ENCODE results near the gene RAB6B. TPM values are rescaled to one million over a fixed set of nuclear protein-coding genes. Genes with fewer than 3 reads are reported as not detected.

The RAB6B gene
- total and polyA plus RNA-seq, 2 of the 8 experiments (the other 6 are each of a cell fraction or from before 2014, with no cell fraction given): 7.9 to 15.6 TPM

GRCh38 chr3:133831966-133832801 is 63.5 kb downstream of the RAB6B start:
- H4K8ac ChIP-seq (ENCODE audit: extremely low read depth, insufficient read depth, low read length): 0 out of 2 replicates have a peak overlapping the region, but pooled peaks have one; percentile 29
- peak in 1 of 2 experiments; percentile 42 for DNase-seq (ENCODE audit: low read depth in 1 of 2, low spot score in 2 of 2)
- no peaks in the 10 kb centered on the region for H3K79me2 ChIP-seq (ENCODE audit: control insufficient read depth in 1 of 2, insufficient read depth in 2 of 2, low read length in 2 of 2)
- H3K36me3 ChIP-seq (ENCODE audit: control insufficient read depth in 2 of 4, insufficient read depth in 4 of 4, low read length in 3 of 4): no peaks in the 10 kb centered on the region; a peak in 1 of 8 replicates
- no peak overlapping the region for H3K27ac ChIP-seq (ENCODE audit: low read depth, low read length)
- no peaks in the 10 kb centered on the region for H3K27me3 ChIP-seq (replicated peaks in 1 of 4; ENCODE audit: control insufficient read depth in 3 of 4, extremely low read depth in 1 of 4, insufficient read depth in 3 of 4, low read length in 3 of 4)
- H4K5ac ChIP-seq (ENCODE audit: insufficient read length, low read depth, low read length): no peak overlapping the region
- peaks cover 0 to 1% of the 10 kb centered on the region in 2 experiments for H4K20me1 ChIP-seq (replicated peaks in 1 of 2; ENCODE audit: control insufficient read depth in 1 of 2, insufficient read depth in 2 of 2, low read length in 2 of 2)
- no peak overlapping the region for H3K9ac ChIP-seq (replicated peaks in 1 of 4; ENCODE audit: extremely low read depth in 1 of 4, low read depth in 3 of 4, low read length in 3 of 4)
- 73% methylated on average over 13 of the region's 13 CpGs; no CpG with 5 or more reads in 1 of the 2 experiments for WGBS, 2 experiments (ENCODE audit: extremely low coverage in 1 of 2, insufficient coverage in 1 of 2, insufficient read length in 1 of 2, insufficient replicate concordance in 2 of 2, low coverage in 1 of 2, low lambda C conversion rate in 2 of 2, missing lambda C conversion rate in 1 of 2)
- H2BK20ac ChIP-seq (ENCODE audit: low read length): no peak overlapping the region
- H3K9me3 ChIP-seq (ENCODE audit: insufficient read depth in 2 of 2, low read depth in 1 of 2, low read length in 1 of 2): no peaks in the 10 kb centered on the region
- FAIRE-seq: no peak
- no peak overlapping the region for H4K91ac ChIP-seq (replicated peaks; ENCODE audit: insufficient read length, low read length)
- H3K4me1 ChIP-seq (replicated peaks in 1 of 4; ENCODE audit: control insufficient read depth in 3 of 4, insufficient read depth in 4 of 4, low read length in 3 of 4): no peaks in the 10 kb centered on the region
- H2AFZ ChIP-seq (ENCODE audit: low read length): no peak overlapping the region
- H2AK5ac ChIP-seq (ENCODE audit: low read depth, low read length): no peak overlapping the region
- no peak overlapping the region for H3K18ac ChIP-seq (ENCODE audit: extremely low read depth, low read length)
- H3K79me1 ChIP-seq (ENCODE audit: low read depth, low read length): no peaks in the 10 kb centered on the region
- H2BK120ac ChIP-seq (replicated peaks; ENCODE audit: low read depth, low read length): no peak overlapping the region
- no peak overlapping the region for H3K56ac ChIP-seq (replicated peaks; ENCODE audit: insufficient read length, low read depth, low read length)
- H3K23ac ChIP-seq (ENCODE audit: insufficient read length): no peak overlapping the region
- no peak overlapping the region for H3K4me2 ChIP-seq (ENCODE audit: insufficient read depth in 1 of 2, low read depth in 2 of 2, low read length in 2 of 2)
- no peak overlapping the region for H3K4ac ChIP-seq (replicated peaks; ENCODE audit: insufficient read length, low read depth, low read length)
- no peak overlapping the region for H3K4me3 ChIP-seq (ENCODE audit: extremely low read depth in 1 of 4, insufficient read depth in 2 of 4, low read depth in 3 of 4, low read length in 4 of 4)
- no peak overlapping the region for H3K14ac ChIP-seq (ENCODE audit: insufficient read length)
- H2BK15ac ChIP-seq (ENCODE audit: low read length): no peak overlapping the region
- no peak overlapping the region for H2BK12ac ChIP-seq (ENCODE audit: low read depth, low read length)
- peaks cover 4% of the 10 kb centered on the region; the same call in 1 of the 2 replicates for H3K23me2 ChIP-seq (ENCODE audit: low read depth, low read length)
- POLR2A ChIA-PET (ENCODE audit: partially characterized antibody): interaction anchor here (0.5 to 1.9 kb wide), 3 partner anchors 9 to 417 kb away, joined by 3 to 7 read pairs (median 4); no protein-coding TSS in a partner anchor
- H2BK5ac ChIP-seq (ENCODE audit: low read depth, low read length): no peak overlapping the region
- CTCF ChIA-PET (ENCODE audit: partially characterized antibody): interaction anchor here (0.5 to 7.9 kb wide), 26 partner anchors 9 to 282 kb away, joined by 3 to 75 read pairs (median 4); no protein-coding TSS in a partner anchor
- TF ChIP-seq ZNF274 (IDR thresholded peaks at IDR 0.05; ENCODE audit: borderline replicate concordance, extremely low read depth, low read length): no peak
- TF ChIP-seq CEBPB (IDR thresholded peaks at IDR 0.05; ENCODE audit: low read depth, low read length): no peak
- TF ChIP-seq POU5F1 (IDR thresholded peaks at IDR 0.05; ENCODE audit: low read depth, low read length): no peak
- TF ChIP-seq RBBP5 (IDR thresholded peaks at IDR 0.05; ENCODE audit: borderline replicate concordance, low read depth, low read length): no peak
- TF ChIP-seq JUND (IDR thresholded peaks at IDR 0.05; ENCODE audit: low read length): no peak
- no peak for TF ChIP-seq NRF1 (IDR thresholded peaks at IDR 0.05; ENCODE audit: low read depth, low read length)
- TF ChIP-seq SP2 (IDR thresholded peaks at IDR 0.05; ENCODE audit: low read length): no peak
- TF ChIP-seq KDM4A (IDR thresholded peaks at IDR 0.05; ENCODE audit: low read depth, low read length, severe bottlenecking): no peak
- TF ChIP-seq CTCF (IDR thresholded peaks at IDR 0.05; ENCODE audit: control extremely low read depth in 1 of 3, insufficient read depth in 1 of 3, low read depth in 1 of 3, low read length in 3 of 3): peak in 2 of 3 experiments; percentile 47 to 52; a peak in 3 of 4 replicates
- TF ChIP-seq JUN (IDR thresholded peaks at IDR 0.05; ENCODE audit: low read depth, low read length): no peak

Data from H1 (cell line).